Ecto neural progenitor cell (in vitro differentiated cells): ENCODE results near the gene SIGLEC15.
"Not testable (repeated sequence)": the region's sequence is repeated elsewhere in the genome, so short reads cannot be mapped to it uniquely, and the experiment has no call there.

Source experiments
- DNase-seq: peaks from one replicate; pipeline ENCODE4 v3.0.0-alpha.2; 2018; ENCODE audit warnings: low spot score

The SIGLEC15 gene

DNA sequence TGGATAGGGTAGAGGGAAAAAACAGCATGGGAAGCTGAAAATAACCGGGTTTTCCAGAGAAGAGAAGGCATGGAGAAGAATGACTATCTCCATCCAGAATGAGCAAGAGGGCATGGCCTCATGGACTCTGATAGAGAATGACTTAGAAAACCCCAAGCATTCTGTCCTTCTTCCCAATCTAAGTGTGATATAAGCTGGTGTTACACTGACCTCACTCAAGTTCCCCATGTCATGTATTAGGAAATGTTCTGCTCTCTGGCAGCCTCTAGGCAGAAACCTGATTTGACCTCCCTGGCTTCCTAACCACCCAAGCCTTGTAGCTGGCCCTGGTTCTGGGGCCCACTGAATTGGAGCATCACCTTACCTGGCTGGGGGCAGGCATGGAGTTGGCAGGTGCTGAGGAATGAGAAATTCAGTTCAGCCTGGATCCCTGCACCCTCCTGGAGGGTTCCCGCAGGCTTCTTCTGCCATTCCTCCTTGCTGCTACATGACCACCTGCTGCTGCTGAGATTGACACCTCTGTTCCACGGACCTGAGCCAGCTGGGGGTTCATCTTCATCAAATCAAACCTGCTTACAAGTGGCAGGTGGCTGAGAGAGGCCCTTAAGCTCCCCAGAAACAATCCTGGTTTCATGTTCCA lies 5.2 kb upstream of the SIGLEC15 start:
- no peak for DNase-seq

DNA sequence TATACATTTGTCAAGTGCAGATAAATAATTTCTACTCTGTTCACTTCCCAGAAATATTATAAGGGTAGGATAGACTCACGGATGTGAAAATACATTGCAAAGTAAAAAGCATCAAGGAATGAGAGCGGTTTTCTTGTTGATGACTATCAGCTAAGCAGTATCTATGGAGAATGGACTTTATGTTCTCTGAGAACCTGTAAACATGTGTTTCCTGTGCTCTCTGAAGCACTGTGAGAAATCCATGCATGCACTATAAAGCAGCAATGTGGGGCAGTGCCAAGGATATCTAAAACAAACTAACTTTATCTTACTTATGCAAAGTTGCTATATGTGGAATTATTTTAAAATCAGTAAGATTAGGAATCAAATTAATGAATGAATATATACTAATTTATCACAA lies 4.4 kb upstream of the SIGLEC15 start:
- no peak for DNase-seq

DNA sequence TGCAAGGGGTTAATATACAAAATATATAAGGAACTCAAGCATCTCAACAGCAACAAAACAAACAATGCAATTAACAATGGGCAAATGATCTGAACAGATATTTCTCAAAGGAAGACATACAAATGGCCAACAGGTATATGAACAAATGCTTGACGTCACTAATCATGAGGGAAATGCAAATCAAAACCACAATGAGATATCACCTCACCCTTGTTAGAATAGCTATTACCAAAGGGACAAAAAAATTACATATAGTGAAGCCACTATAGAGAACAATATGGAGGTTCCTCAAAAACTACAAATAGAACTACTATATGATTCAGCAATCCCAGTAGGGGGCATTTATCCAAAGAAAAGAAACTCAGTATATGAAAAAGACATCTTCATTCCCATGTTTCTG lies 3.8 kb upstream of the SIGLEC15 start:
- no peak for DNase-seq

DNA sequence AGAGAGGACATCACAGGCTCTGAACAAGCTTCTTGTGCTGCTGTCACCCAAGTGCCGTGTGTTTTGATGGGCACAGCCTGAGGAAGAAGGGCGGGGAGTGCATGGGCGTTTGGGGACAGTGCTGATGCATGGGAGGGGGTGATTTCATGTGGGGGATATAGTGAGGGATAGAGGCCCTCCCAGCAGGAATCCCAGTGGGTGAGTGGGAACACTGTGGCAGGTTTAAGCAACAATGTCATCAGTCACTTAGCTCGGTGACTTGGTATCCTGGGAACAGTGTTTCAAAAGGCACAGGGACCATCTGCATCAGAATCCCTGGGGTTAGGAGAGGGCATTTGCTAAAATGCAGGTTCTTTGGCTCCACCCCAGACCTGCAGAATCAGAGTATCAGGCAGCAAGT lies 609 bp downstream of the SIGLEC15 start:
- DNase-seq: no peak

DNA sequence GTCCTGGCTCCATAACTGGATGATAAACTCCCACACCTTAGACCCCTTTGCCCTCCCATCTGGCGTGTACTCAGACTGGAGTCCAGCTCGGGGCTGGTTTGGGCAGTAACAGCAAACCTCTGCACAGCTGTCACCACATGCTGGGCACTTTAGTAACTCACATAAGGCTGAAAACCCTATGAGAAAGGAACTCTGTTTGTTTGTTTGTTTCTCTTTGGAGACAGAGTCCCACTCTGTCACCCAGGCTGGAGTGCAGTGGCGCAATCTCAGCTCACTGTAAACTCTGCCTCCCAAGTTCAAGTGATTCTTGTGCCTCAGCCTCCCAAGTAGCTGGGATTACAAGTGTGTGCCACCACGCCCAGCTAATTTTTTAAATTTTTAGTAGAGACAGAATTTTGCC lies 1.2 kb downstream of the SIGLEC15 start:
- DNase-seq: not testable (repeated sequence)

DNA sequence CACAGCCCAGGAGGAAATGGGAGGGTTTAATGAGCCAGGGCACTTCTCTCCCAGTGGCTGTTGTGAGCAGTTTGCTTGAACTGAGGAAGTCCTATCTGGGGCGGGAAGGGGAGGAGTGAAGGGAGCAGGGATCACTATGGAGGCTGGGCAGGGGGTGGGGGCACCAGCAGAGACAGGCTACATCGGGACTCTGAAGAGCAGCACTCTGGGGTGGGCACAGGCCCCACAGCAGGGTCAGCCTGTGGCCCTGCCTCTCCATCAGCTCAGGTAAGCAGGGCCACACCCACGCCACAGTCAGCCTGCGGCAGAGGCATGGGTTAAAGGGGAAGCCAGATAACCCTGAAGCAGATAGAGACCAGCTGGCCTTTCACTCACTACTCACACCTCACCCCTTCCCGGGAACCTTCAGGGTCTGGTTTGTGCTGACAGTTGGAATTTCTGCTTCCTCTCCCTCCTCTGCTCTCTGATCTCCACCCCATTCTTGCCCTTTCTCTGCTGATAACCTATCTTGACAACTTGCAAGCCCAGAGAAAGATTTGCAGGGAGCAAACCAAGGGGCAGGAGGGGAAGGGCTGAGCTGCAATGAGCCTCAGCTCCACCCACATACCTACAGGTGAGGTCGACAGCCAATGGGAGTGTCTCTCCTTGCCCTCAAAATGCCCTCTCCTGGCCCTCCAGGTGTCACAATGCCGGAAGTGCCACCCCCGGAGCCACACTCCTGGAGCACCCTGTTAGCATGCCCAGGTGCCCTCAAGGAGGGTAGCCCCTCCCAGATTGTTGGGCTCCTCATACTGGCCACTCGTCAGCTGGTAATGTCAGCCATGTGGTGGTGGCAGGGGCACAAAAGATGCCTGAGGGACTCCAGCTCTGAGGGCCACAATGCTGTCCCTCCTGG lies 3.7 kb downstream of the SIGLEC15 start:
- DNase-seq: peak; percentile 52

DNA sequence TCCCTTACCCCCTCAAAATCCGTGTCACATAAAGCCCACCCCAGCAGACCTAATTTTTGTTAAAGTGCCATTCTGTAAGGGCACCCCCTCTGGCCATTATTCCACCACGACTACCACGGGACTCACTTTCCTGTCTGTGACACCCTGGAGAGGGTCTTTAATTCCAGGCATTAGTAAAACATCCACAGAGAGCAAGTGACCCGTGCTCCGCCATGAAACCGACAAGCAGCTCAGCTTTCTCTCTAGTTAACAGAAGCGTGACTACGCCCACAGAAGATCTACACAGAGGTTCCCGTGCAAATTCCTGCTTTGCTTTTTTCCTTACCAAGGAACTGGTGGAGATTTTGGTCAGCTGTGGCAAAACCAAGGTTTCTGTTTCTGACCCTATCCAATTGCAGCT lies 4.4 kb downstream of the SIGLEC15 start:
- DNase-seq: no peak

DNA sequence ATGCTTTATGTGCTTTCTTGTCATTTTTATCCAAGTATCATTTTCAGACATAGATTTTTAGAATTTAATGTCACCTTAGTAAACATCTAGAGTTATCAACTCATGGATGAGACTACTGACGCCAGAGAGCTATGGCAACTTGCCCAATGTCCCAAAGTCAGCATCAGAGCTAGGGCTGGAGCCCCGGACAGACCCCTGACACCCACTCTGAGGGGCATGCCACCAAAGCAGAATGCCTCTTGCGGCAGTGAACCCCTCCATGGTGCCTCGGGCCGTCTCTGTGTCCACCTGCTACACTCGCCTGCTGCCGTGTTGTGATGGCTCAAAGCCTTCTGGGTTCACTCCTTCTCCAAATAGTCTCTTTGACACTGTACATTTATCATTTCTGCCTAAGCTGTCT lies 5.4 kb downstream of the SIGLEC15 start:
- no peak for DNase-seq

DNA sequence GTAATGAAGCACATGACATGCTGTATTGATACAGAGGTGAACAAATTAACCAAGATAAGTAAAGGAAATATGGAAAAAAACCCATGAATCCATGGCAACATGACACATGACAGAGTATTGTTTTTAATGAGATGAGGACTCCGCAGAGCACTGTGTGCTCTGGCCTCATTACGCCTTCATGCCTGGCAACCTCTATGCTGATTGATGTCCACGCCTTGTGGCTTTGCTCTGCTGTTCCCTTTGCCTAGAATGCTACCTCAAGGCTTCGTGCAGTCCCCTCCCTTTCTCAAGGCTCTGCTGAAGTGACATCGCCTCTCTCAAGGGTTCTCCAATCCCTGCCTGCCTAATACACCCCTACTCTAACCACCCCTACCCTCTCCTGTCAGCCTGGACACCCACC lies 8.4 kb downstream of the SIGLEC15 start:
- DNase-seq: no peak

DNA sequence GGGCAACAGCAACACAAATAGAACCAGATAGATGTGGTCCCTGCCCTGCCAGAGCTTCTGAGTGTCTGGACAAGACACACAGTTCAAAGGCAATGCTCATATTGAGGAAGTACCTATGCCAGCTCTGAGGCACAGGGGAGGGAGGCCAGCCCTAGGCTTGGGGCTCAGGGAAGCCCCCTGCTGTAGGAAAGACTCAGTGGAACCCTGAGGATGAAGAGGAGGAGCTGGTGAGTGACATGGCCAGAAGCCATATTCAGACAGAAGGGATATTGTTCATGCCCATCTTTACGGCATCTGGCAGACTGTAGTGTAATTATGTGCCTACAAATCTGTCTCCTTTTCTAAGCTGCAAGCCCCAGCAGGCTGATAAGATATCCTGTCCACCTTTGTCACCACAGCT lies 8.8 kb downstream of the SIGLEC15 start:
- no peak for DNase-seq

DNA sequence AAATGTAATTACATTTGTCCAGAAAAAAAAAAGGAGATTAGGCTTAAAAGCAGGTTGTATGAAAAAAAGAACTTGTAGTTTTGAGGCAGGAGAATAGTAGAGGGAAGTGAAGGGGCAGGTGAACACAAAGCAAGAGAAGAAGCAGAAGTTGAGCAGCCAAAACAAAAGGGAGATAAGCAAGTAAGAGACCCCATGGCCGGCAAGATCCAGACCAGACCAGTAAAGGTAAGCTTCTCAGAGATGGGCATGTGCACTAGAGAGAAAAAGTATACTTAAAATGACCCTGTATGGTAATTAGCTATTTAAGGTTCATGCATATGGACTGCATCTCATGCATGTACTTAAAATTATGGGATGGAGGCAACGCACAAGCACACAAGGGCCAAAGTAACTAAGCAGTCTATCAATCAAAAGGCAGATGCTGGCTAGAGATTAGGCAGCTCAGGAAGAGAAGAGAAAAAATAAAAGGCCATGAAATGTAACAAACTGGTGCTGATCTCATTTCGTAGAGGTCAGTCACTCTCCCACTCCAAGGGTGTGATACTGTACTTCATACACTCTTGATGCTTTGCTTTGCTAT lies 9.7 kb downstream of the SIGLEC15 start:
- no peak for DNase-seq

DNA sequence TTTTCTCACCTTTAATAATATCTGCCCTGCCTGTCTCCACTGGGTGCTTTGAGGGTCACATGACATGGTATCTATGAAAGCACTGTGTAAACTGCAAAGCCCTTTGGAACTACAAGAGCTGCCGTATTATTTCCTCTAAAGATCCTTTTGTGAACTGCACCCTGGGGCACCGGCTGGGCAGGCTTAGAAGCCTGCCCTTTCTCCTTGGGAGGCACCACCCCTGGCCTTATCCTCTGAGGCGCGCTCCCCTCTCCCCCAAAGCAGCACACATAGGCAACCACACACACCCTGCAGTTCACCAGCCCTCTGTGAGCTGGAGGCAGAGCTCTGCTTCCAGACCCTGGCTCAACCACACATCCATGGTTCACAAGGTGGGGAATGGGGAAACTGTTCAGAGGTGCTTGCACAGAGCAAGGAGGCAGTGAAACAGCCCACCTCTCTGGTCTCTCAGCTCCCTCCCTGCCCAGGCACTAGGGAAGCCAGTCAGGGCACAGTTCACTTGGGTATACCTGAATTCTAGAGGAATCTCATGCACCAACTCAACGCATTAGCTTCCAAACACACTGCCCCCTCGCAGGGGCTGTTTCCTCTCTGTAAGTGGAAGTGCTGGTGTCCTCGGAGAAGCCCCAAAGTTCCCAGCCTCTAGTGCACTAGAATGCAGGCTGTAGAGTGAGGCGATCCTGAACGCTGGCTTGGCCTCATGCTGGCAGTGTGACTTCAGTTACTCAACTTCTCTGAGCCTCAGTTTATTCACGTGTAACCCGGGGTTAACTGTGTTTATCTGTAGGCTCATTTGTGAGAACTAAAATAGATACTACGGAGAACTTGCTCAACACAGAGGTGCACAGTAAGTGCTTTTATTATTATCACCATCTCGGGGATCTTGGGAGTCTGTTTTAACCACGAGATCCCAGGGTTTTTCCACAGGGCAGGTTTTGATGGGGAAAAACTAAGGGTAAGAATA lies 11.0 kb downstream of the SIGLEC15 start:
- DNase-seq: peak; percentile 48

DNA sequence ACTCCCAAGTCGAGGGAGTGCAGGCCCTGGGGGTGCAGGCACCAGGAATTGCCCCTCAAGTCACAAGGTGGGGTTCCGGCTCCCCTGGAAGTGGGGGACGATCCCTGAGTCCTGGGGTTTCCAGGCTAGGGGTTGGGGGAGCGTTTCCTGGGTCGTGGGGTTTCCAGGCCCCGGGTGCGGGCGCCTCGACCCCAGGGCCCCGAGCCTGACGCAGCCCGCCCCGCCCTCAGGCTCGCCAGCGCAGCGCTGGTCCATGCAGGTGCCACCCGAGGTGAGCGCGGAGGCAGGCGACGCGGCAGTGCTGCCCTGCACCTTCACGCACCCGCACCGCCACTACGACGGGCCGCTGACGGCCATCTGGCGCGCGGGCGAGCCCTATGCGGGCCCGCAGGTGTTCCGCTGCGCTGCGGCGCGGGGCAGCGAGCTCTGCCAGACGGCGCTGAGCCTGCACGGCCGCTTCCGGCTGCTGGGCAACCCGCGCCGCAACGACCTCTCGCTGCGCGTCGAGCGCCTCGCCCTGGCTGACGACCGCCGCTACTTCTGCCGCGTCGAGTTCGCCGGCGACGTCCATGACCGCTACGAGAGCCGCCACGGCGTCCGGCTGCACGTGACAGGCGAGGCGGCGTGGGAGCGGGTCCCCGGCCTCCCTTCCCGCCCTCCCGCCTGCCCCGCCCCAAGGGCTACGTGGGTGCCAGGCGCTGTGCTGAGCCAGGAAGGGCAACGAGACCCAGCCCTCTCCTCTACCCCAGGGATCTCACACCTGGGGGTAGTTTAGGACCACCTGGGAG lies 12.0 kb downstream of the SIGLEC15 start:
- DNase-seq: peak; percentile 81

DNA sequence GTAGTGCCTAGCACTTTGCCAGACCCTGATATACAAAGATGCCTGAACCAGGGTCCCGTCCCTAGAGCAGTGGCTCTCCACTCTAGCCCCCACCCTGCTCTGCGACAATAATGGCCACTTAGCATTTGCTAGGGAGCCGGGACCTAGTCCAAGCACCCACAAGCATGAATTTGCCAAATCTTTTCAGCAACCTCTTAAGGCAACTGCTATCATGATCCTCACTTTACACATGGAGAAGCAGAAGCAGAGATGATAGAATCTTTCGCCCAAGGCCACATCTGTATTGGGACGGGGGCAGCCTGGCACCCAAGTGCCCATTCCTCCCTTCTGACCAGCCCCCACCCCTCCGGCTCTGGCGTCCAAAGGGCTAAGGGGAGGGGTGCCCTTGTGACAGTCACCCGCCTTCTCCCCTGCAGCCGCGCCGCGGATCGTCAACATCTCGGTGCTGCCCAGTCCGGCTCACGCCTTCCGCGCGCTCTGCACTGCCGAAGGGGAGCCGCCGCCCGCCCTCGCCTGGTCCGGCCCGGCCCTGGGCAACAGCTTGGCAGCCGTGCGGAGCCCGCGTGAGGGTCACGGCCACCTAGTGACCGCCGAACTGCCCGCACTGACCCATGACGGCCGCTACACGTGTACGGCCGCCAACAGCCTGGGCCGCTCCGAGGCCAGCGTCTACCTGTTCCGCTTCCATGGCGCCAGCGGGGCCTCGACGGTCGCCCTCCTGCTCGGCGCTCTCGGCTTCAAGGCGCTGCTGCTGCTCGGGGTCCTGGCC lies 13.0 kb downstream of the SIGLEC15 start:
- DNase-seq: no peak

DNA sequence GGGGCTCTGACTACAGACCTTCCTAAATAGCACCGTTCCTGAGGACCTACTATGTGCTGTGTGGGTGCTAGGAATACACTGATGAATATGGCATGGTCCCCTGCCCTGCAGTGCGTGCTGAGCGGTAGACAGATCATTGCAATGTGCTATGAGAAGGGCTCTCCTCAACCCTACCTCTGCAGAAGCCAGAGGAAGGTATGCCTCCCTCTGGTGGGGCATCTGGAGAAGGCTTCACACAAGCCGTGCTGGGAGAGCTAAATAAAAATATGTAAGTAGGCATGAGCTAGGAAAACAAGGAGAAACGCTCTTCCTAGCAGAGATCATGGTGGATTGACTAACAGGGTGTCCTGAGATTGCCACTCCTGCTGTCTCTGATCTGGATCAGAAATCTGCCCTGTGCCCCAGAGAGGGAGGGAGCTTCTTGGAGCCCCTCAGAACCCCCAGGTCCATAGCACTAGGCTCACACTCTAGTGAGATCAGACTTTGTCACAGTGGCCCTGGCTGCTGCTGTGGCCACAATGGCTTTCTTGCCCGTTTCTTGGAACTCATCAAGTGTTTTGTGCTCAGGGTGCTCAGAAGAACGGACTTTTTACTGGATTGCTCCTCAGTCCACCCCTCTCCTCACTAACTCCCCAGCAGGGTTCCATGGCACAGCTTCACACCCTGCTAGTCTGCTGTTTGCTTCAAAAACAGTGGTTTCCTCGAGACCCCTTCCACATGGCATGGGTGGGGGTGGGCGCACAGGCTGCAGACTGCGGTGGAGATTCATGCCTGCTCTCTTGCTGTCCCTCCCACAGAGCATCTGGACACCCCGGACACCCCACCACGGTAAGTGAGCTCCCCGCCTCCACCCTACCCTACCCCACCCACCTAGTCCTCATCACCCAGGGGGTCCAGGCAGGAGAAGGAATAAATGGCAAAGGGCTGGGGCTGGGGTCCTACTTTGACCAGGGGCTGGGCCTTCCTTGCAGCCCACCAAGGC lies 14.2 kb downstream of the SIGLEC15 start:
- DNase-seq: peak; percentile 48

DNA sequence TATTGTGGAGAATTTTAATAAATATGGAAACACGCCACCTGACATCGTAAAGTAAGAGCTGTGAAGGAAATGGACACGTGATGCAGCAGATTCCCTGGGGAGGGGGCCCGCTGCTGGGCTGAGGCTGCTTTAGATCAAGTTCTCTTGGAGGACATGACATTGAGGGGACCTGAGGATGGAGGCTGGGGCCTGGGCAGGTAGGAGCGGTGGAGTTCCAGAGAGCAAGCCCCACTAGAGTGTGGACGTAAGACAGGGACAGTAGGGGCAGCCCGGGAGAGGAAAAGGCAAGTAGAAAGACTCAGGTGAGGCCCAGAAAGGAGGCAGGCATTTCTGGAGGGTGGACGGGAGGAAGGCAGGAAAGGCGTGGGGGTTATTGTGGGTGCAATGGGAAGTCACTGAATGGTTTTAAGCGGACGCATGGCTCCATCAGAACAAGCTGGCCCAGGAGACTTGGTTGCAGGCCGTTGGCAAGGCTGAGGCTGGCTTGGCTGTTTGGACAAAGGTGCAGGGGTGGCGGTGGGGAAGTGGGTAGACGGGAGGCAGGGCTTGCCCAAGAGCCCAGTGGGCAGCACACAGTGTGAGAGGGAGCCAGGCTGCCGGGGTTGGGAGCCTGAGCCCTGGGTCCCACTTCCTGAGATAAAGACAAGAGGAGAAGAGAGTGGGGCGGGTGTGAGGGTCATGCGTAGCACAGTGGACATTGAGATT lies 15.7 kb downstream of the SIGLEC15 start:
- no peak for DNase-seq

DNA sequence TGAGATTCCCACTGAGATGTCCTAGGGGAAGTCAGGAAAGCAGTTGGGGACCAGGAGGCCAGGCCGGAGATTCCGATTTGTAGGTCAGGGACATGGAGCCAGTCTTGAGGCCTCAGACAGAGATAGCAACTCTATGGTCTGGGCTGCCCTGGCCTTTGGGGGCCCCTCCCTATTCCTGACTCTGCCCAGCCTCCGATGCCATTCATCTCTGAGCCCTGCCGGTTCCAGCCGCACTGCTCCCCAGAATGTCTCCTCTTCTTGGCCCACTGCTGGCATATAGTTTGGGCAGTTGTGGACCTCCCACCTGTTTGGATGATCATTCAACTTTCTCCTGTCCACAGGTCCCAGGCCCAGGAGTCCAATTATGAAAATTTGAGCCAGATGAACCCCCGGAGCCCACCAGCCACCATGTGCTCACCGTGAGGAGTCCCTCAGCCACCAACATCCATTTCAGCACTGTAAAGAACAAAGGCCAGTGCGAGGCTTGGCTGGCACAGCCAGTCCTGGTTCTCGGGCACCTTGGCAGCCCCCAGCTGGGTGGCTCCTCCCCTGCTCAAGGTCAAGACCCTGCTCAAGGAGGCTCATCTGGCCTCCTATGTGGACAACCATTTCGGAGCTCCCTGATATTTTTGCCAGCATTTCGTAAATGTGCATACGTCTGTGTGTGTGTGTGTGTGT lies 16.4 kb downstream of the SIGLEC15 start:
- DNase-seq: no peak

DNA sequence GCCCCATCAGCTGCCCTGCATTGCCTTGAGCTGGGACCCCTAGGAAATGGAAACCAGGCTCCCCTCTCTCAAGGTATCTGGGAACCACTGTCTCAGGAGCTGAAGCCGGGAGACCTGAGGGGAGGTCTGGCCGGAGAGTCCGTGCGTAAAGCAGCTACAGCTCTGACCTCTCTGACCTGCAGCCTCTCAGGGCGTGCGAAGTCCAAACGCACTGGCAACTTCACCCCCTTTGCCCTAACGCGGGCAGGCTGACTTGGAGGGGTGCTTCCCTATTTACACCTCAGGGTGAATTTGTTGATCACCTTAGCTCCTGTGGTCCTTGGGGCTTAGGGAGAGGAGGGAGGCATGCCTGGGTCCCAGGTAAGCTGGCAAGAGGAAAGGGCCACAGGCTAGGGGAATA lies 17.5 kb downstream of the SIGLEC15 start:
- DNase-seq: no peak
